Caco-2 (cell line): Measurements from ENCODE around the gene CACNA2D2. TPM values are rescaled to one million over a fixed set of nuclear protein-coding genes. Genes with fewer than 3 reads are reported as not detected.

ENCODE experiments used
- BruUV-seq: library from RNA; stranded (reverse); fragments of 400-500 nt; replicated peaks from 2 replicates; lab custom pipeline; 2021; lab: Mats Ljungman, UMichigan
- CTCF ChIA-PET: fragments of 300-600 bp; sonication (Branson Sonifier 250); formaldehyde crosslinking; loops from one replicate; lab custom pipeline; 2022; ENCODE audit warnings: antibody characterized with exemption; lab: Charles Lee
- POLR2A ChIA-PET: fragments of 300-600 bp; sonication (Branson Sonifier 250); formaldehyde crosslinking; loops from one replicate; lab custom pipeline; 2022; ENCODE audit warnings: antibody characterized with exemption; lab: Charles Lee
- DNase-seq, 2 experiments: peaks; one replicate each; pipeline versions ENCODE4 v3.0.0 to v3.0.0-alpha.2; 2020 to 2022
- H3K27me3 ChIP-seq: replicated peaks from 2 replicates; pipeline ENCODE4 v1.6.0; 2011; ENCODE audit warnings: low read length; ENCODE audit not compliant: control insufficient read depth, insufficient read depth
- H3K36me3 ChIP-seq: 2 replicates; pipeline ENCODE4 v1.5.1; 2011; ENCODE audit warnings: low read length; ENCODE audit not compliant: control insufficient read depth, insufficient read depth
- H3K4me1 ChIP-seq: fragments of 250-450 bp; sonication (Bioruptor Pico); 2 replicates; pipeline ENCODE4 v1.5.1; 2020; ENCODE audit warnings: mild to moderate bottlenecking
- H3K4me3 ChIP-seq: 2 replicates; pipeline ENCODE4 v1.5.1; 2011; ENCODE audit warnings: low read depth, mild to moderate bottlenecking, control low read depth, low read length
- H3K9me3 ChIP-seq: fragments of 250-450 bp; sonication (Bioruptor Pico); 2 replicates; pipeline ENCODE4 v1.5.1; 2020; ENCODE audit warnings: mild to moderate bottlenecking, moderate library complexity
- H3K27ac Mint-ChIP-seq: one replicate; pipeline ENCODE4 v1.8.0; 2022; ENCODE audit warnings: mixed read lengths; ENCODE audit not compliant: unreplicated experiment
- H3K27me3 Mint-ChIP-seq: one replicate; pipeline ENCODE4 v1.8.0; 2022; ENCODE audit warnings: mixed read lengths; ENCODE audit not compliant: insufficient read depth, unreplicated experiment
- H3K36me3 Mint-ChIP-seq: one replicate; pipeline ENCODE4 v1.8.0; 2022; ENCODE audit warnings: mild to moderate bottlenecking, mixed read lengths; ENCODE audit not compliant: insufficient read depth, unreplicated experiment
- H3K4me1 Mint-ChIP-seq: one replicate; pipeline ENCODE4 v1.8.0; 2022; ENCODE audit warnings: low read depth, mixed read lengths; ENCODE audit not compliant: unreplicated experiment
- H3K4me3 Mint-ChIP-seq: one replicate; pipeline ENCODE4 v1.8.0; 2022; ENCODE audit warnings: mild to moderate bottlenecking, moderate library complexity, mixed read lengths; ENCODE audit not compliant: unreplicated experiment
- H3K9me3 Mint-ChIP-seq: one replicate; pipeline ENCODE4 v1.8.0; 2022; ENCODE audit warnings: mixed read lengths; ENCODE audit not compliant: unreplicated experiment
- intact Hi-C: fragments of 100-400 bp; cut with micrococcal nuclease; formaldehyde crosslinking; loops from one replicate; pipeline ENCODE4 v1.10.0; 2022; ENCODE audit not compliant: unreplicated experiment
- total RNA-seq: library from RNA; stranded (reverse); gene quantifications from 2 replicates; pipeline ENCODE4 v1.2.3, GENCODE V29; 2022
- TF ChIP-seq, protein P1 (sequence below), 2 experiments: fragments of 200-600 bp in 1 of 2; IDR thresholded peaks; 1 replicate in 1 of 2; 2 replicates in 1 of 2; pipeline versions ENCODE4 v1.5.1 to v1.8.0; 2011 to 2022; ENCODE audit warnings: antibody characterized with exemption in 1 of 2, control low read depth in 1 of 2, inconsistent platforms in 1 of 2, low read depth in 1 of 2, low read length in 1 of 2, mild to moderate bottlenecking in 1 of 2, moderate library complexity in 1 of 2; ENCODE audit not compliant: insufficient read depth in 1 of 2, severe bottlenecking in 1 of 2, unreplicated experiment in 1 of 2

Gene CACNA2D2
- total RNA-seq, 1 experiment from 2014 or later, result 0.25 TPM

- H3K4me3 Mint-ChIP-seq, result no peak overlapping the region
- BruUV-seq, result no TSS peak
- no peaks in the 10 kb centered on the region for H3K9me3 Mint-ChIP-seq
- no peaks in the 10 kb centered on the region for H3K36me3 ChIP-seq
- H3K27me3 Mint-ChIP-seq, result peaks cover 3% of the 10 kb centered on the region
- no peaks in the 10 kb centered on the region for H3K27me3 ChIP-seq
- no peak overlapping the region for H3K4me3 ChIP-seq
- no peaks in the 10 kb centered on the region for H3K36me3 Mint-ChIP-seq
- TF ChIP-seq, protein P1, sequence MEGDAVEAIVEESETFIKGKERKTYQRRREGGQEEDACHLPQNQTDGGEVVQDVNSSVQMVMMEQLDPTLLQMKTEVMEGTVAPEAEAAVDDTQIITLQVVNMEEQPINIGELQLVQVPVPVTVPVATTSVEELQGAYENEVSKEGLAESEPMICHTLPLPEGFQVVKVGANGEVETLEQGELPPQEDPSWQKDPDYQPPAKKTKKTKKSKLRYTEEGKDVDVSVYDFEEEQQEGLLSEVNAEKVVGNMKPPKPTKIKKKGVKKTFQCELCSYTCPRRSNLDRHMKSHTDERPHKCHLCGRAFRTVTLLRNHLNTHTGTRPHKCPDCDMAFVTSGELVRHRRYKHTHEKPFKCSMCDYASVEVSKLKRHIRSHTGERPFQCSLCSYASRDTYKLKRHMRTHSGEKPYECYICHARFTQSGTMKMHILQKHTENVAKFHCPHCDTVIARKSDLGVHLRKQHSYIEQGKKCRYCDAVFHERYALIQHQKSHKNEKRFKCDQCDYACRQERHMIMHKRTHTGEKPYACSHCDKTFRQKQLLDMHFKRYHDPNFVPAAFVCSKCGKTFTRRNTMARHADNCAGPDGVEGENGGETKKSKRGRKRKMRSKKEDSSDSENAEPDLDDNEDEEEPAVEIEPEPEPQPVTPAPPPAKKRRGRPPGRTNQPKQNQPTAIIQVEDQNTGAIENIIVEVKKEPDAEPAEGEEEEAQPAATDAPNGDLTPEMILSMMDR (IDR thresholded peaks at IDR 0.05; ENCODE audit: insufficient read depth in 1 of 2, low read depth in 1 of 2, low read length in 1 of 2, severe bottlenecking in 1 of 2, unreplicated experiment in 1 of 2), result no peak
- ChIA-PET POLR2A (no interaction called here), CTCF (no interaction called here)
- DNase-seq, result no peak
- H3K9me3 ChIP-seq, result no peaks in the 10 kb centered on the region
- no peaks in the 10 kb centered on the region for H3K4me1 ChIP-seq
- intact Hi-C loops, result no loop called here
- H3K27ac Mint-ChIP-seq, result no peak overlapping the region
- H3K4me1 Mint-ChIP-seq, result no peaks in the 10 kb centered on the region
These were observed 13.0 kb downstream of the CACNA2D2 start for GRCh38 chr3:50490424-50490823.

DNA sequence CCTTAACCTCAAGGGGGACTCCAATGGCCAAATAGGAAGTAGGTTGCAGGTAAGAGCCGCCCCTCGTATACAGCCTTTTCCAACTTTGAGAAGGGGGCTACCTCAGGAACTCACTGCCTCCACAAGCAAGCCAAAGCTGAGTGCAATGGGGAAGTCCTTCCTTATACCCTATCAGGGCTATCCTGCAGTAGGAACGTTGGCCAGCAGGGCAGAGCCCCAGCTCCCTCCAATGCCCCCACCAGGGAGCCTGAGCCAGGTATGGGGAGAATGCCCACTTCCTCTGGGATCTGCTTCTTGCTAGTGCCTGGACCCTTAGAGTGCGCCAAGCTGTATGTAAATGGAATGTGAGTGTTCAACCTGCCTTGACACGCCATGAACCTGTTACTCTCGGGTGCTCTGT is 16.3 kb downstream of the CACNA2D2 start:
- no TSS peak for BruUV-seq
- peaks cover 10% of the 10 kb centered on the region for H3K27me3 Mint-ChIP-seq
- Histone ChIP-seq H3K27me3 (no peaks in the 10 kb centered on the region), H3K4me1 (no peaks in the 10 kb centered on the region), H3K36me3 (no peaks in the 10 kb centered on the region), H3K4me3 (no peak overlapping the region), H3K9me3 (no peaks in the 10 kb centered on the region)
- H3K36me3 Mint-ChIP-seq, result peaks cover 7% of the 10 kb centered on the region
- ChIA-PET CTCF (no interaction called here), POLR2A (no interaction called here)
- no peaks in the 10 kb centered on the region for H3K4me1 Mint-ChIP-seq
- H3K4me3 Mint-ChIP-seq, result no peak overlapping the region
- TF ChIP-seq, protein P1 (IDR thresholded peaks at IDR 0.05; ENCODE audit: insufficient read depth in 1 of 2, low read depth in 1 of 2, low read length in 1 of 2, severe bottlenecking in 1 of 2, unreplicated experiment in 1 of 2), result no peak
- no peaks in the 10 kb centered on the region for H3K9me3 Mint-ChIP-seq
- no peak for DNase-seq
- intact Hi-C loops, result no loop called here
- no peak overlapping the region for H3K27ac Mint-ChIP-seq

DNA sequence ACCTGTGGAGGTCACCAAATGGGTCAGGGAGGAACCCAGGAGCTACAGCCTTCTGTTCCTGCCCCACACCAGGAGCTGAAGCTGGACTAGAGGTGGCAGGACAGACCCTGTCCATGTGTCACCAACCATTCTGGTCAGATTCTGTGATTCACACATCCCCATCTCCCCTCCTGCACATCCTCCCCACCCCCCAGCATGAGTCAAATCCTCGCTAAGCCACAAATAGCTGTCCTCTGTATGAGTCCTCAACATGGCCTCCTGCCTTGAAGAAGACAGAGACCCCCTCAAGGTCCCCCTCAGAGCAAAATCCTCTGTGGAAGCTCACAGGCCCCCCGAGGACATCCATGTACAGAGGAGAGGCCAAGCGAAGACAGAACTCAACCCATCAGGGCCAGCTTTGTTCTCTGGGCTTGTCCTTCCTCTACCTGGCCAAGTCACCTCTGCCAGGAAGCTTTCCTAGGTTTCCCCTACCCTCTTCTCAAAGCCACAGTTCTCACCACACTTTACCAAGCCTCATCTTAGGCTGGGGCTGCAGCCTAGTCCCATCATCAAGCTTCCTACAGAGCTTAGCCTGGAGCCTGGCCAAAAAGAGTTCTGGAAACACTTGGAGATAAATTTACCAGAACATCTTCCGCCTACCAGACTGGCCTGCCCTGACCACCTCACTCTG is 17.1 kb downstream of the CACNA2D2 start:
- Histone ChIP-seq H3K9me3 (no peaks in the 10 kb centered on the region), H3K27me3 (no peaks in the 10 kb centered on the region), H3K36me3 (no peaks in the 10 kb centered on the region), H3K4me1 (no peaks in the 10 kb centered on the region), H3K4me3 (no peak overlapping the region)
- no peak overlapping the region for H3K4me3 Mint-ChIP-seq
- H3K27ac Mint-ChIP-seq, result no peak overlapping the region
- no peaks in the 10 kb centered on the region for H3K4me1 Mint-ChIP-seq
- no peak for DNase-seq
- BruUV-seq, result no TSS peak
- no peaks in the 10 kb centered on the region for H3K9me3 Mint-ChIP-seq
- peaks cover 7% of the 10 kb centered on the region for H3K36me3 Mint-ChIP-seq
- TF ChIP-seq, protein P1 (IDR thresholded peaks at IDR 0.05; ENCODE audit: insufficient read depth in 1 of 2, low read depth in 1 of 2, low read length in 1 of 2, severe bottlenecking in 1 of 2, unreplicated experiment in 1 of 2), result no peak
- peaks cover 10% of the 10 kb centered on the region for H3K27me3 Mint-ChIP-seq
- POLR2A ChIA-PET, result no interaction called here
- intact Hi-C loops, result no loop called here
- CTCF ChIA-PET, result no interaction called here
